ENCODE results near the gene MAPKAP1. TPM values are rescaled to one million over a fixed set of nuclear protein-coding genes. Genes with fewer than 3 reads are reported as not detected.

MAPKAP1 gene
- total RNA-seq, 6 donors from 2014 or later, result 60.8 to 84.0 (median 71.5) TPM

- H3K4me3 ChIP-seq, result no peak overlapping the region
- H3K36me3 ChIP-seq, result peaks cover 0 to 5% (median 0%) of the 10 kb centered on the region in 4 donors
- no peaks in the 10 kb centered on the region for H3K9me3 ChIP-seq
- DNase-seq, result no peak
- no peak overlapping the region for H3K27ac ChIP-seq
- no peaks in the 10 kb centered on the region for H3K27me3 ChIP-seq
- WGBS, 2 donors, result 74 to 77% methylated on average over 2 of the region's 2 CpGs
- TF ChIP-seq CTCF (IDR thresholded peaks at IDR 0.05), result no peak
- TF ChIP-seq EP300 (IDR thresholded peaks at IDR 0.05), result no peak
- TF ChIP-seq POLR2A (IDR thresholded peaks at IDR 0.05), result no peak
- no peak for TF ChIP-seq POLR2AphosphoS5 (IDR thresholded peaks at IDR 0.05)
- H3K4me1 ChIP-seq, result peaks cover 0 to 7% (median 0%) of the 10 kb centered on the region in 4 donors
- no peak for ATAC-seq (ENCODE audit: low FRiP score in 2 of 2)
Observed at GRCh38 chr9:125682340-125682739, 24.7 kb downstream of the MAPKAP1 start.

- peaks cover 0 to 7% (median 0%) of the 10 kb centered on the region in 4 donors for H3K4me1 ChIP-seq
- no peaks in the 10 kb centered on the region for H3K9me3 ChIP-seq
- DNase-seq (no peak), ATAC-seq (ENCODE audit: low FRiP score in 2 of 2) (no peak)
- H3K27ac ChIP-seq, result no peak overlapping the region
- no peaks in the 10 kb centered on the region for H3K27me3 ChIP-seq
- H3K36me3 ChIP-seq, result peaks cover 0 to 5% (median 0%) of the 10 kb centered on the region in 4 donors
- no peak for TF ChIP-seq POLR2A (IDR thresholded peaks at IDR 0.05)
- no peak for TF ChIP-seq POLR2AphosphoS5 (IDR thresholded peaks at IDR 0.05)
- no peak overlapping the region for H3K4me3 ChIP-seq
- 85 to 97% methylated on average over 5 of the region's 5 CpGs for WGBS, 2 donors
Observed at GRCh38 chr9:125681657-125682056, 25.4 kb downstream of the MAPKAP1 start.

GRCh38 chr9:125681086-125681622 lies 25.9 kb downstream of the MAPKAP1 start:
- no peak overlapping the region for H3K4me3 ChIP-seq
- no peaks in the 10 kb centered on the region for H3K27me3 ChIP-seq
- H3K4me1 ChIP-seq, result peaks cover 0 to 7% (median 0%) of the 10 kb centered on the region in 4 donors
- DNase-seq, result no peak
- WGBS, 2 donors, result 86% methylated on average over 3 of the region's 3 CpGs
- H3K27ac ChIP-seq, result no peak overlapping the region
- peaks cover 0 to 5% (median 0%) of the 10 kb centered on the region in 4 donors for H3K36me3 ChIP-seq
- TF ChIP-seq EP300 (IDR thresholded peaks at IDR 0.05) (no peak), POLR2A (IDR thresholded peaks at IDR 0.05) (no peak), CTCF (IDR thresholded peaks at IDR 0.05) (no peak), POLR2AphosphoS5 (IDR thresholded peaks at IDR 0.05) (no peak)
- no peaks in the 10 kb centered on the region for H3K9me3 ChIP-seq
- ATAC-seq (ENCODE audit: low FRiP score in 2 of 2), result no peak

GRCh38 chr9:125680445-125680844 lies 26.6 kb downstream of the MAPKAP1 start:
- Histone ChIP-seq H3K27ac (no peak overlapping the region), H3K4me1 (peaks cover 0 to 13% (median 3%) of the 10 kb centered on the region in 4 donors), H3K4me3 (no peak overlapping the region), H3K36me3 (peaks cover 0 to 5% (median 0%) of the 10 kb centered on the region in 4 donors), H3K27me3 (no peaks in the 10 kb centered on the region), H3K9me3 (no peaks in the 10 kb centered on the region)
- no peak for ATAC-seq (ENCODE audit: low FRiP score in 2 of 2)
- TF ChIP-seq EP300 (IDR thresholded peaks at IDR 0.05) (no peak), POLR2A (IDR thresholded peaks at IDR 0.05) (no peak), CTCF (IDR thresholded peaks at IDR 0.05) (no peak), POLR2AphosphoS5 (IDR thresholded peaks at IDR 0.05) (no peak)
- DNase-seq, result no peak

GRCh38 chr9:125679597-125680189 lies 27.3 kb downstream of the MAPKAP1 start:
- Histone ChIP-seq H3K9me3 (no peaks in the 10 kb centered on the region), H3K4me3 (no peak overlapping the region), H3K27me3 (no peaks in the 10 kb centered on the region), H3K36me3 (no peaks in the 10 kb centered on the region), H3K4me1 (peaks cover 5 to 20% (median 8%) of the 10 kb centered on the region in 4 donors), H3K27ac (no peak overlapping the region)
- ATAC-seq (ENCODE audit: low FRiP score in 2 of 2) (no peak), DNase-seq (no peak)
- WGBS, 2 donors, result 81 to 85% methylated on average over 8 of the region's 8 CpGs
- TF ChIP-seq EP300 (IDR thresholded peaks at IDR 0.05), result no peak
- TF ChIP-seq CTCF (IDR thresholded peaks at IDR 0.05), result no peak
- TF ChIP-seq POLR2A (IDR thresholded peaks at IDR 0.05), result no peak
- no peak for TF ChIP-seq POLR2AphosphoS5 (IDR thresholded peaks at IDR 0.05)
